VCaP (cell line): ENCODE measurements around the gene OBP2A.
"Not testable (repeated sequence)": the region's sequence is repeated elsewhere in the genome, so short reads cannot be mapped to it uniquely, and the experiment has no call there.

ENCODE experiments used
- H3K27ac ChIP-seq: fragments of 450-650 bp; 2 replicates; pipeline ENCODE4 v1.5.1; 2017
- CTCF ChIP-seq: fragments of 450-650 bp; conservative IDR thresholded peaks from 2 replicates; pipeline ENCODE4 v1.5.1; 2017; ENCODE audit warnings: mild to moderate bottlenecking, moderate library complexity

OBP2A gene

GRCh38 chr9:135536216-135536615 lies 9.7 kb upstream of the OBP2A start:
- no peak overlapping the region for H3K27ac ChIP-seq
- TF ChIP-seq CTCF: no peak

GRCh38 chr9:135543262-135543894 lies 2.5 kb upstream of the OBP2A start:
- not testable (repeated sequence) for H3K27ac ChIP-seq

GRCh38 chr9:135544981-135545635 lies 818 bp upstream of the OBP2A start:
- H3K27ac ChIP-seq: no peak overlapping the region
- TF ChIP-seq CTCF: no peak

GRCh38 chr9:135546792-135547617 lies 1.1 kb downstream of the OBP2A start:
- not testable (repeated sequence) for H3K27ac ChIP-seq

- TF ChIP-seq CTCF: no peak
- no peak overlapping the region for H3K27ac ChIP-seq
Observed at GRCh38 chr9:135547756-135548736, 2.1 kb downstream of the OBP2A start.

GRCh38 chr9:135549478-135550343 lies 3.8 kb downstream of the OBP2A start:
- not testable (repeated sequence) for H3K27ac ChIP-seq

GRCh38 chr9:135550344-135550918 lies 4.5 kb downstream of the OBP2A start:
- no peak overlapping the region for H3K27ac ChIP-seq
- no peak for TF ChIP-seq CTCF

- H3K27ac ChIP-seq: no peak overlapping the region
- no peak for TF ChIP-seq CTCF
Observed at GRCh38 chr9:135551031-135551430, 5.1 kb downstream of the OBP2A start.
